ENCODE measurements around the gene MZB1. TPM values are rescaled to one million over a fixed set of nuclear protein-coding genes. Genes with fewer than 3 reads are reported as not detected.

Gene MZB1
- total RNA-seq, 1 experiment from 2014 or later = 1.1 TPM

GRCh38 chr5:139394123-139394653, 4.5 kb upstream of the MZB1 start (continued):
- TF ChIP-seq ARID4B (CRISPR knock-in tag; IDR thresholded peaks at IDR 0.05; ENCODE audit: borderline replicate concordance) = no peak
- no peak for TF ChIP-seq E2F1 (CRISPR knock-in tag; IDR thresholded peaks at IDR 0.05)
- no peak for TF ChIP-seq GABPB1 (CRISPR knock-in tag; IDR thresholded peaks at IDR 0.05)
- TF ChIP-seq TCF7 (CRISPR knock-in tag; IDR thresholded peaks at IDR 0.05; ENCODE audit: low read depth) = no peak
- no peak for TF ChIP-seq SP1 (CRISPR knock-in tag; conservative IDR thresholded peaks at IDR 0.05)
- TF ChIP-seq NR2C2 (CRISPR knock-in tag; IDR thresholded peaks at IDR 0.05) = no peak
- no peak; the same call in 1 of the 2 replicates for TF ChIP-seq E2F4 (CRISPR knock-in tag; IDR thresholded peaks at IDR 0.05; ENCODE audit: borderline replicate concordance, low read depth)
- TF ChIP-seq STAT6 (CRISPR knock-in tag; conservative IDR thresholded peaks at IDR 0.05; ENCODE audit: low read depth) = no peak
- TF ChIP-seq ZNF671 (CRISPR knock-in tag; IDR thresholded peaks at IDR 0.05) = no peak
- TF ChIP-seq USF2 (CRISPR knock-in tag; IDR thresholded peaks at IDR 0.05) = peak; percentile 59
- no peak for TF ChIP-seq FOXK1 (CRISPR knock-in tag; IDR thresholded peaks at IDR 0.05)
- TF ChIP-seq JUN (CRISPR knock-in tag; IDR thresholded peaks at IDR 0.05) = peak; percentile 42; the same call in 1 of the 2 replicates
- no peak for TF ChIP-seq TP53 (CRISPR knock-in tag; IDR thresholded peaks at IDR 0.05)
- TF ChIP-seq NR1H2 (CRISPR knock-in tag; IDR thresholded peaks at IDR 0.05) = no peak
- no peak for TF ChIP-seq FOXJ3 (CRISPR knock-in tag; IDR thresholded peaks at IDR 0.05; ENCODE audit: borderline replicate concordance)
- no peak for TF ChIP-seq ZNF219 (CRISPR knock-in tag; IDR thresholded peaks at IDR 0.05; ENCODE audit: borderline replicate concordance)
- TF ChIP-seq HMGA2 (CRISPR knock-in tag; IDR thresholded peaks at IDR 0.05) = no peak
- 0 out of 2 replicates have a peak, but pooled peaks have one; percentile 58 for TF ChIP-seq NR3C1 (CRISPR knock-in tag; conservative IDR thresholded peaks at IDR 0.05; ENCODE audit: low read depth)
- TF ChIP-seq KAT7 (CRISPR knock-in tag; IDR thresholded peaks at IDR 0.05; ENCODE audit: borderline replicate concordance) = 0 out of 2 replicates have a peak, but pooled peaks have one; percentile 91
- no peak for TF ChIP-seq RORB (CRISPR knock-in tag; IDR thresholded peaks at IDR 0.05)
- no peak for TF ChIP-seq ZMAT4 (CRISPR knock-in tag; IDR thresholded peaks at IDR 0.05)
- no peak for TF ChIP-seq ZNF512 (CRISPR knock-in tag; IDR thresholded peaks at IDR 0.05; ENCODE audit: borderline replicate concordance)
- no peak for TF ChIP-seq ZNF416 (CRISPR knock-in tag; IDR thresholded peaks at IDR 0.05)
- TF ChIP-seq IRF2 (CRISPR knock-in tag; IDR thresholded peaks at IDR 0.05; ENCODE audit: borderline replicate concordance, low read depth) = no peak
- TF ChIP-seq AR (CRISPR knock-in tag; IDR thresholded peaks at IDR 0.05) = no peak

Measured in WTC11 (cell line).